22Rv1 (cell line): ENCODE measurements around the gene CCR7.

ENCODE experiments used
- H3K27ac ChIP-seq: fragments of 450-650 bp; 2 replicates; pipeline ENCODE4 v1.5.1; 2017
- ZFX ChIP-seq: fragments of 450-650 bp; IDR thresholded peaks from 2 replicates; pipeline ENCODE4 v1.6.1; 2017; ENCODE audit warnings: antibody characterized with exemption, borderline replicate concordance
- TF ChIP-seq, protein P1 (sequence below): fragments of 450-650 bp; IDR thresholded peaks from 2 replicates; pipeline ENCODE4 v1.5.1; 2017; ENCODE audit warnings: mild to moderate bottlenecking

CCR7 gene

DNA sequence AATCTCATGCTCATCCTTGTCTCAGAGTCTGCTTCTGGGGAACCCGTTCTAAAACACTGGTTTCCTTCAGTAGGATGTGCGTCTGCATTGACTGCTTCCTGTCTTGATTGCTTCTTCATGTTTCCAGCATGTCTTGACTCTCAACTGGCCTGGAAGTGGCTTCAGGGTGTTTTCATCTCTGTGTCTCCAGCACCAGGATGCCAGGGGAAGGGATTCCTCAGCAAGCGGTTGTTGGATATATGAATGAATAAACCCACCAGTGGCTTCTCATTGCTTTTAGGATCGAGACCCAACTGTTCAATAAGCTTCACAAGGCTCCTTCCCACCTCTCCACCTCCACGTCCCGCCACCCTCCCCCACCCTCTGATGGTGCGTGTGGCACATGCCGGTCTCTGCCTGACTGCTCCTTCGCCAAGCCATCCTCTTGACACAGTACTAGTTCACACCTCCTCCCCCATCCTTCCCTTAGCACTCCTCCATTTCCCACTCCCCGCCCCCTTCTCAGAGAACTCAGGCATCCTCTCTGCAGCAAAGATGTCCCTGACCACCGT is 49.7 kb downstream of the CCR7 start:
- TF ChIP-seq, protein P1, sequence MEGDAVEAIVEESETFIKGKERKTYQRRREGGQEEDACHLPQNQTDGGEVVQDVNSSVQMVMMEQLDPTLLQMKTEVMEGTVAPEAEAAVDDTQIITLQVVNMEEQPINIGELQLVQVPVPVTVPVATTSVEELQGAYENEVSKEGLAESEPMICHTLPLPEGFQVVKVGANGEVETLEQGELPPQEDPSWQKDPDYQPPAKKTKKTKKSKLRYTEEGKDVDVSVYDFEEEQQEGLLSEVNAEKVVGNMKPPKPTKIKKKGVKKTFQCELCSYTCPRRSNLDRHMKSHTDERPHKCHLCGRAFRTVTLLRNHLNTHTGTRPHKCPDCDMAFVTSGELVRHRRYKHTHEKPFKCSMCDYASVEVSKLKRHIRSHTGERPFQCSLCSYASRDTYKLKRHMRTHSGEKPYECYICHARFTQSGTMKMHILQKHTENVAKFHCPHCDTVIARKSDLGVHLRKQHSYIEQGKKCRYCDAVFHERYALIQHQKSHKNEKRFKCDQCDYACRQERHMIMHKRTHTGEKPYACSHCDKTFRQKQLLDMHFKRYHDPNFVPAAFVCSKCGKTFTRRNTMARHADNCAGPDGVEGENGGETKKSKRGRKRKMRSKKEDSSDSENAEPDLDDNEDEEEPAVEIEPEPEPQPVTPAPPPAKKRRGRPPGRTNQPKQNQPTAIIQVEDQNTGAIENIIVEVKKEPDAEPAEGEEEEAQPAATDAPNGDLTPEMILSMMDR = no peak
- TF ChIP-seq ZFX = no peak

DNA sequence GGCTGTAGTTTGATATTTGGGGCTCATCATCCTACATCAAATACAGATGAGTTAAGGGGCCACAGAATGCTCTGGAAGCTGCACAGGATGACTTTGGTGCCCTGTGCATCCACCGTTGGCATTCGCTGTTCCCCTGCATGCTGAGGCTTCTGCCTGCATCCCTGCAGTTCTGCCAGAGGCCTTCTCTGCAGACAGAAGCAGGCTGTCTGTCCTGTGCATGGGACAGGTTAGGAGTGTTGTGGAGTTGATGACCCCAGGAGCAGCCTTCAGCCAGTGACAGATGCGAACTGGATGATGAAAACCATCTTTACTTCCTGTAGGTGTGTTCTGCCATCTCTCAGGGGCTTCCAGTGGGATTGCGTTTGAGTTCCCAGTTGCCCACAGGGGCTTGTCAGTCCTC is 50.3 kb downstream of the CCR7 start:
- H3K27ac ChIP-seq = no peak overlapping the region
- TF ChIP-seq, protein P1 = no peak
- no peak for TF ChIP-seq ZFX

More for the DNA sequence above, 49.7 kb downstream of the CCR7 start:
- H3K27ac ChIP-seq = no peak overlapping the region

DNA sequence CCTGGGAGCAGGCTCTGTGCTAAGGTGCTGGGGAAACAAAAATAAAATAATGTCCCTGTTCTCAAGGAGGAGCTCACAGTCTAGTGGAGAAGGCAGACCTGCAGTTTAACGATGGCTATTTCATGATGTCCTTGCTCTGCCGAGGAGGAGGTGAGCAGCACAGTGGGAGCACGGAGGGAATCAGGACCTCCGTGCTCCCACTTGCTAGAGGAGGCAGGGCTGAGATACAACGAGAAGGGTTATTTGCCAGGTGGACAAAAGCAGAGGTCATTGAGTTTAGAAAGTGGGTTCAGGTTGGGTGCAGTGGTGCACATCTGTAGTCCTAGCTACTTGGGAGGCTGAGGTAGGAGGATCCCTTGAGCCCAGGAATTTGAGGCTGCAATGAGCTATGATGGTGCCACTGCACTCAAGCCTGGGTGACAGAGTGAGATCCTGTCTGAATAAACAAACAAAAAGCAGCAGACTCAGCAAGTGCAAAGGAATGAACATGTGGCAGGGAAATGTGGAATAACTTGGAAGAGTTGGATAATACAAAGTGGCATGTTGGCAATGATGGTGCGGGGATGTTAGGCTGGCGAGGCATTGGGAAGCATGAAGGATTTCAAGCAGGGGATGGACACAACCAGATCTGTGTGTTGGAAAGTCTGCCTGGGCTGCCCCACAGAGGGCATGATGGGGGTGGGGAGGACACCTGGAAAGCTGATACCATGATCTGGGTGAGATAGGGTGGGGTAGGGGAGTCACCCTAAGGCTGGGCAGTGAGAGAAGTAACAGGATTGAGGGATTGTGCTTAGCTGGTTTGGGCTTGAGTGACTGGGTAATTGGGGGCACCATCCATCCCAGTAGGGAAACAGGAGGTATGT is 51.0 kb downstream of the CCR7 start:
- TF ChIP-seq, protein P1 = no peak
- no peak for TF ChIP-seq ZFX
- no peak overlapping the region for H3K27ac ChIP-seq

DNA sequence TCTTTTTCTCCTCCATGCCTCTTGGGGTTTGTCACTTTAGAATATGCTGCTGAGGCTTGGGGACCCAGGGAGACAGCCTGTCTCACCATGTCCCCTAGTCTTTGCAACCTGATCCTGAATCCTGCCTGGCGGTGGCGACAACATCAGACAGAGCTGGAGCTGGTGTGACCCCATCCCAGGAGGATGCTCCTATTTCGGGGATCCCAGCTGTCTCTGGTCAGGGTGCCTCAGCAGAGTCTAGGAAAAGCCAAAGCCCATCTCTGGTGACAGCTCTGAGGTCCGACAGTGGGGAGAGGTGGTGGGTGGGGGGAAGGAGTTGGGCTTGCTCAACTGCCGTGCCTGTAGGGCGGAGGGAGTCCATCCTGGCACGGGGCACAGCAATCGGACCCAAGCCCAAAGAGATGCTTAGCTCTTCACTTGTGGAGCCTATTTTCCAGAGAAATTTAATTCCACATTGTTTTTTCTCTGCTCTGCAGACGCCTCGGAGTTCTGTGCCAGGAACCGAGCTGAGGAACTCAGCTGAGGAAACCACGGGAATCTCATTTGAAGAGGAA is 53.5 kb downstream of the CCR7 start:
- no peak for TF ChIP-seq ZFX
- TF ChIP-seq, protein P1 = no peak
- no peak overlapping the region for H3K27ac ChIP-seq

DNA sequence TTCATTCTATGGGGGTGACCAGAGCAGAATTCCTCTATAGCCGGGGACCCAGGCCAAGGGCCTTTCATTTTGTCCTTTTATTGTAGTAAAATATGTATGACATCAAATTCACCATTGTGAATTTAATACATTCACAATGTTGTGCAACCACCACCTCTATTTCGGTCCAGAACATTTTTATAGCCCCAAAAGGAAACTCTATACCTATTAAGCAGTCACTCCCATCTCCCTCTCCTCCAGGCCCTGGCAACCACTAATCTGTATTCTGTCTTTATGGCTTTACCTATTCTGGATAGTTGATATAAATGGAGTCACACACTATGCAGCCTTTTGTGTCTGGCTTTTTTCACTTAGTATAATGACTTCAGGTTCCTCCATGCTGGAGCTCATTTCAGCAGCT is 54.1 kb downstream of the CCR7 start:
- no peak overlapping the region for H3K27ac ChIP-seq
- TF ChIP-seq, protein P1 = no peak
- no peak for TF ChIP-seq ZFX

DNA sequence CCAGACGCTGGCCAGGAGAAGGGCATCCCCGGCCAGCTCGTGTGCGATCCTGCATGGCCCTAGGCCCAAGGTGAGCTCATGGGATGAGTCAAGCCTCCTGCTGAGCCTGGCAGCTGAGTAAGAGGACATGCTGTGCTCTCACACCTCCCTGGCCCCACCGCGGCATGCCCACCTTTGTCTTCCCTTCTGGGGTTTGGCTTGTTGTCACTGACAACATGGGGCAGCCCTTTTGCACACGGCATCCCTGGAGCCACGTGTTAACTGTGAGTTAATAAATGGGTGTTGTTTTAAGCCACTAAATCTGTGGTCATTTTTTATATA is 55.0 kb downstream of the CCR7 start:
- TF ChIP-seq, protein P1 = no peak
- TF ChIP-seq ZFX = no peak
- no peak overlapping the region for H3K27ac ChIP-seq

DNA sequence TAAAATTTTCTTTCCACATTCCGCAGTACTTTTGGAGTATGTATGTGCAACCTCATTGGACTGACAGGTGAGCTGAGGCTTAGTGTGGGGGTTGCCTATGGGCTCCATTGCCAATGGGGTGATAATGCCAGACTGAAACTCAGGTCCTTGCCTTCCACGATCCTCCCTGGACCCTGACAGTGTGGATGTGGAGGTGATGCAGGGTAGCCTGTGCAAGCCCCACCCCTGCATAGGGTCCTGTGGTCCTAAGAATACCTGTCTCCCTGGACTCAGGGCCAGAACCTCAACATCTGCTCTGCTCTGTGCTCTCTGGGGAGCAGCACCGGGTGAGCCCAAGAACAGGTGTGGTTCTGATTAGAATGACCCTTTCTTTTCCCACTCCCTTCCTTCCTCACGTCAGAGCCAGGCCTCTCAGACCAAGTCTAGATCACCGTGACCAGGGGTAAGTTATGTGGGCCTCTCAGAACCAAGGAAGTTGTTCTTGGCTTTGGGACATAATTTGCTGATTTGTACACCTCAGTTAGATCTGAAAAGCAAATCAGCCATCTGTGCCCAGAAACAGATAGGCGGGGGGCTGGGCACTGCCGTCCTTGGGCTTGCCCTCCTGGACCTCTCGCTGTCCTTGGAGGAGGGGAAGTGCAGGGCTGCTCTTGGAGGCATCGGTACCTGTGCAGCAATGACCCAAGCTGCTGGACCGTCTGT is 55.5 kb downstream of the CCR7 start:
- H3K27ac ChIP-seq = no peak overlapping the region
- TF ChIP-seq, protein P1 = no peak
